GM12864 (cell line): Measurements from ENCODE around the gene ATP5PD.
A peak's percentile ranks its signal among the peaks of the same experiment; 100 is the strongest.

Experiments used
- DNase-seq: peaks from one replicate; pipeline ENCODE4 v3.0.0-alpha.2; 2011; ENCODE audit warnings: low read depth
- H3K4me3 ChIP-seq: 2 replicates; pipeline ENCODE4 v1.5.1; 2011; ENCODE audit warnings: mild to moderate bottlenecking, low read depth, low read length, control low read depth
- TF ChIP-seq, protein P1 (sequence below): IDR thresholded peaks from 2 replicates; pipeline ENCODE4 v1.5.1; 2011; ENCODE audit warnings: low read depth, mild to moderate bottlenecking, moderate library complexity, low read length, control low read depth, inconsistent platforms; ENCODE audit errors: missing control alignments

The ATP5PD gene

DNA sequence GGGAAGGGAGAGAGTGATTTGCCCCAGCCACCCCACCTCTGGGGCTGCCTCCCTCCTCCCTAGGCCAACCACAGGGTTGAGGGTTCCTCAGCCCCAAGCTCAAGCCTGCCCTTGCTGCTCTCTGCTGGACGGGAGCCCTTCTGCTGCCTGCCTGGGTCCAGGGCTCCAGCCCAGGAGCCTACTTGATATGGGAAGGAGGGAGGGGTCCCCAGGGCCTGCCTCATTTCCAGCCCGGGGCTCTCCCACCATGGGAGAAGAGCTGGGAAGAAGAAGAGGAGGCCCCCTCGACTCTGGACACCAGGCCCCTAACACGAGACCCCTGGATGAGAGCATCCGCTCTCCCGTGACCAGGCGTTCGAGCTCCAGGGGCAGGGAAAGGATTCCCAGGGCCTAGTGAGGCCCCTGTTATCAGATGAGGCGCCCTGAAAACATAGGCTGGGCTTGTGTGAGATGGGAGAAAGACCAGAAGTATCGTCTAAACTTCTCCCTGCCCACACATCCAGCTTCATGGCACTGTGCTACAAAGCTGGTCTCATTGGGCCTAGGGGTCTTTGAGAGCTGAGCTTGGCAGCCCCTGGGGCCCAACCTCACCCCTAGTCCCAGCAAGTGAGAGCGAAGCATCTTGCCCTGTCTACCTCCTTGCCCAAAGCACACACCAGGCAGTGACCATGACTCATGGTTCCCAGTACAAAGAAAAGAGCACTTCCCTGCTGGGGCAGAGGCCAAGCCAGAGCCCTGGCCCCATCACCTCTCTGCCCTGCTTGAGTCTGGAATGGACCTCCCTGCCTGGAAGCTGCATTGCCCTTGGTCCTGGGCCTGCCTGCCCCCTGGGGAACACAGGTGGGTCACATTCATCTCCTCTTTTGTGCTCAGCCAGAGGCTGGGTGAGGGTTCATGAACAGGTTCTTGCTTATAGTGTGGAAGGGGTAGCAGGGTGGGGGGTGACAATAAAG lies 42.0 kb upstream of the ATP5PD start:
- DNase-seq: no peak
- H3K4me3 ChIP-seq: peak overlapping the region; percentile 62
- TF ChIP-seq, protein P1, sequence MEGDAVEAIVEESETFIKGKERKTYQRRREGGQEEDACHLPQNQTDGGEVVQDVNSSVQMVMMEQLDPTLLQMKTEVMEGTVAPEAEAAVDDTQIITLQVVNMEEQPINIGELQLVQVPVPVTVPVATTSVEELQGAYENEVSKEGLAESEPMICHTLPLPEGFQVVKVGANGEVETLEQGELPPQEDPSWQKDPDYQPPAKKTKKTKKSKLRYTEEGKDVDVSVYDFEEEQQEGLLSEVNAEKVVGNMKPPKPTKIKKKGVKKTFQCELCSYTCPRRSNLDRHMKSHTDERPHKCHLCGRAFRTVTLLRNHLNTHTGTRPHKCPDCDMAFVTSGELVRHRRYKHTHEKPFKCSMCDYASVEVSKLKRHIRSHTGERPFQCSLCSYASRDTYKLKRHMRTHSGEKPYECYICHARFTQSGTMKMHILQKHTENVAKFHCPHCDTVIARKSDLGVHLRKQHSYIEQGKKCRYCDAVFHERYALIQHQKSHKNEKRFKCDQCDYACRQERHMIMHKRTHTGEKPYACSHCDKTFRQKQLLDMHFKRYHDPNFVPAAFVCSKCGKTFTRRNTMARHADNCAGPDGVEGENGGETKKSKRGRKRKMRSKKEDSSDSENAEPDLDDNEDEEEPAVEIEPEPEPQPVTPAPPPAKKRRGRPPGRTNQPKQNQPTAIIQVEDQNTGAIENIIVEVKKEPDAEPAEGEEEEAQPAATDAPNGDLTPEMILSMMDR: no peak

DNA sequence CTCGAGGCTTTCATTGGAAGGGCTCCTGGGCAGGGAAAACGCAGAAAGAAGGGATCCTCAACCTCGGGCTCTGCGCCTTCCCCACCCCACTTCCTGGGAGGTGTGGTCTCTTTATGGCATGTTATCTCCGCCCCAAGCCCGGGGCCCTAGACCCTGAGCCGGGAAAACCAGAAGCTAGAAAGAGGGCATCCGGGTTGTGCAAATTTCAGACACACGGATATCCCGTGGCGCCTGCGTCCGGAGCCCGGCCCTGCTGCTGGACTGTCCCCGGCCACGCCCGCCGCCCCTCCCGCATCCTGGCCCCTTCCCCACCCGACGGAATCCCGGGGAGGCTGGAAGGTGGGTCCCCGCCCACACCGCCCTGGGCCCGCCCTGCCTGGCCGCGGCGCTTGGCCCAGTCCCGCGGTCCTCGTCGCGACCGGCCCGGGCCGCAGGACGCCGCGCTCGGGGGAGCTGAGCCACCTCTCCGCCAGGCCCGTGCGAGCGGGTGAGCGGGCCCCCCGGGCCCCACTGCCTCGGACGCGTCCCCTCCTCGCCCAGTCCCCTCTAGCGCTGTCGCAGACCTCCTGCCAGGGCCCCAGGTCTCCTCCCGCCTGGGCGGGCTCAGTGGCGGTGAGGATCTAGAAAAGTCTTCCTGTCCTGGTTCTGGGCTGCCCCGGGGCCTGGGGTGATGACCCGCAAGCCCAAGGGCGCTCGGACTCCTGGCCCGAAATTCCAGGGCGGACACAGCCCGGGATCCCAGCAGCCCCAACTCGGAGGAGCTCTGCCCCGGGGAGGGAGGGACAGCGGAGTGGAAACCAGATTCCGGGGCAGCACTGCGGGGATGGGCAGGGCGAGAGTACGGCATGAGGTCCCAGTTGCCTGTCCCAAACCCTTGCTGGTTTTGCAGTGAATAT lies 41.0 kb upstream of the ATP5PD start, which contains the start of gene SLC16A5:
Gene SLC16A5 (plus strand): TSS at position 397 of the 896 bp plus-strand sequence. CDS start 5,683 bp downstream, outside the sequence.
- no peak for DNase-seq
- TF ChIP-seq, protein P1: no peak
- H3K4me3 ChIP-seq: peak within 1 kb of the TSS; percentile 62

DNA sequence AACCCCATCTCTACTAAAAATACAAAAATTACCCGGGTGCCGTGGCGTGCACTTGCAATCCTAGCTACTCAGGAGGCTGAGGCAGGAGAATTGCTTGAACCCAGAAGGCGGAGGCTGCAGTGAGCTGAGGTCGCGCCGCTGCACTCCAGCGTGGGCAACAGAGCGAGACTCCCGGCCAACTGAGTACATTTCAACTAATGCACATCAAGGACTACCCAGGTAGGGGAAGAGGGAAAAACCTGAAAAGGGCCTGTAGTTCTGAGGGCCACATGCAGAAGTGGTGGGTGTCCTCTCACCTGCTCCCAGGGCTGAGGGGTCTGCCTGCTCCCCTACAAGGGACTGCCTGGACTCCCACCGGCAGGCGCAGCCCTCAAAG lies 40.4 kb upstream of the ATP5PD start:
- H3K4me3 ChIP-seq: peak overlapping the region; percentile 62
- no peak for DNase-seq
- TF ChIP-seq, protein P1: no peak

DNA sequence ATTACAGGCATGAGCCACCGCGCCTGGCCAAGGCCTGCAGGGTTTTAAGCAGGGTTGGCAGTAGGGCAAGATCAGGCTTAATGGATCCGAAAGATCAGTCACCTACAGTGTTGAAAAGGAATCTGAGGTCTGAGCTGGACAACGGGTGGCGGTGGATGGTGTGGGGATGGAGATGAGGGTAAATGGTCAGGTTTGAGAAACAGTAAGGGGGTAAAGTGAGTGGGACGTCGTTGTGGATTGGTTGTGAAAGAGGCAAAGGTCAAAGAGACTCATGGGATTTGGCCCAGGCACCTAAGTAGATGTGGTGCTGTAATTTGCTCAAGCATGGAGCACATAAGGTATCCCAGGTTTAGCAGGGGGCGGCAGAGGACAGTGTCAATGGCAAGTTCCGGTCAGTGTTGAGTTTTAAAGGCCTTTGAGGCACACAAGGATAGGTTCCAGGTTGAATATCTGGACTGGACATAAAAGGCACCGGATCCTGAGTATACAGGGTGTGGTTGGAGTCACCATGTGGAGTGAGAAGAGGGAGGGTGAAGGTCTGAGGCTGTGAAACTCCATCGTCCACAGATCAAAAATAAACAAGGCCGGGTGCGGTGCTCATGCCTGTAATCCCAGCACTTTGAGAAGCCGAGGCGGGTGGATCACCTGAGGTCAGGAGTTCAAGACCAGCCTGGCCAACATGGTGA lies 39.9 kb upstream of the ATP5PD start:
- TF ChIP-seq, protein P1: no peak
- no peak for DNase-seq
- no peak overlapping the region for H3K4me3 ChIP-seq

DNA sequence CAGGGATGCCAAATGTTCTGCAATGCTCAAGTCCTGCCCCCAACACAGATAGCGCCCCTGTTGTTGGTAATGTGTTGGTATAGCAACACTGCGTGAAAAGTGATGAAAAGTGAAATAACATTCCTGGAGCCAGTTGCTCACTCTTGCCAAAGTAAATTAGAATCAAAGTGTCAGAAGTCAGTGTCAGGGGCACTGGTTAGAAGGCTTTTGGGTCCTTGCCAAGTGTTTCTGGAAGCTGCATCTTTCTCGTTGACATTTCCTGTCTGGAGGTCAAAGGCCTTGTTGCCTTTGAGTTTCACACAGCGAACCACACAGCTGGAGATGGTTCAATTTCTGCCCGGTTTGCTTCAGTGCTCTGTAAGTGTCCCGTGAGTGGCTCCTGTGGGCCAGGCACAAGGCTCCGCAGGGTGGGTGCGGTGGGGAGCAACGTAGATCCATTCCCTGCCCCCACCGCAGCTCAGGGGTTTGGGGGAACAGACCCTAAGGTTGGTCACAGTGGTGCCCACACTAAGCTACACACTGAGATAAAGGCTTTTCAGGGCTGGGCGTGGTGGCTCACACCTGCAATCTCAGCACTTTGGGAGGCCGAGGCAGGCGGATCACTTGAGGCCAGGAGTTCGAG lies 37.4 kb upstream of the ATP5PD start:
- no peak for DNase-seq
- TF ChIP-seq, protein P1: no peak
- H3K4me3 ChIP-seq: no peak overlapping the region

DNA sequence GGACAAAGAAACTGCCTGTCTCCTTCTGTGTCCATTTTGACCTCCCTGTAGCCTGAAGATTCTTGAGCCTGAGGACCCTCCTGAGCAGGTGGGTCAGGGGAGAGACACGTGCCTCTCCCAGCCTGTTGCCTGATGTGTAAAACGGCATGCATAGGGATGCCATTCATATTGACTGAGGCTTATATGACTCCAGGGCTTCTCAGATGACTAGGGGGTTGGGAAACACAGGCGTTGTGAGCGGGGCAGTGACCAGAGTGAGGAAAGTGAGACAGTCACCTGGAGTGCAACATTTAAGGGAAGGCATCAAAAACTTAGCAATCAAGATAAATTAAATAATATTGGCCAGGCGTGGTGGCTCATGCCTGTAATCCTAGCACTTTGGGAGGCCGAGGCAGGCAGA lies 35.9 kb upstream of the ATP5PD start:
- DNase-seq: no peak
- TF ChIP-seq, protein P1: no peak
- no peak overlapping the region for H3K4me3 ChIP-seq
